Adrenal gland (tissue), 12 donors: Measurements from ENCODE around the gene FAM170B. TPM values are rescaled to one million over a fixed set of nuclear protein-coding genes. Genes with fewer than 3 reads are reported as not detected.
A peak's percentile ranks its signal among the peaks of the same experiment; 100 is the strongest.

Experiments
- DNase-seq, 7 donors: peaks; one replicate each; pipeline ENCODE4 v3.0.0-alpha.2; 2019 to 2020
- H3K27ac ChIP-seq, 5 donors: fragments of 200-600 bp; sonication (generic) in 4 of 5; 1 replicate in 3 of 5; 2 replicates in 2 of 5; pipeline versions ENCODE4 v1.5.1 to v1.8.0; 2016 to 2020; ENCODE audit warnings: mild to moderate bottlenecking in 1 of 5
- H3K27me3 ChIP-seq: fragments of 200-600 bp; 2 replicates; pipeline ENCODE4 v1.8.0; 2021
- H3K36me3 ChIP-seq, 2 donors: fragments of 200-600 bp; replicated peaks in 1 of 2; 1 replicate in 1 of 2; 2 replicates in 1 of 2; pipeline versions ENCODE4 v1.5.1 to v1.8.0; 2018 to 2022
- H3K4me1 ChIP-seq, 2 donors: fragments of 200-600 bp; replicated peaks in 1 of 2; 1 replicate in 1 of 2; 2 replicates in 1 of 2; pipeline versions ENCODE4 v1.5.1 to v1.8.0; 2018 to 2021
- H3K4me3 ChIP-seq, 4 donors: fragments of 200-600 bp; sonication (generic) in 3 of 4; one replicate each; pipeline ENCODE4 v1.5.1; 2016 to 2018
- H3K9me3 ChIP-seq, 3 donors: fragments of 200-600 bp; sonication (generic) in 1 of 3; replicated peaks in 1 of 3; 1 replicate in 2 of 3; 2 replicates in 1 of 3; pipeline versions ENCODE4 v1.5.1 to v1.8.0; 2016 to 2021
- POLR2A ChIP-seq, 2 donors: fragments of 450-650 bp; IDR thresholded peaks; one replicate each; pipeline ENCODE4 v1.6.1; 2017; ENCODE audit warnings: antibody characterized with exemption in 2 of 2, mild to moderate bottlenecking in 2 of 2, moderate library complexity in 1 of 2
- WGBS, 4 donors: extraction: QIAGEN DNeasy Blood & Tissue Kit in 2 of 4; methylation state at CpG; one replicate each; pipeline versions ENCODE4 v1.1.5 to v1.1.7; 2013 to 2017; 5-methylcytosine and 5-hydroxymethylcytosine counted together
- intact Hi-C, 2 donors: fragments of 100-400 bp; cut with DNase I; formaldehyde crosslinking; loops; one replicate each; pipeline versions ENCODE4 v1.14.1 to v1.15.0; 2022 to 2023
- polyA plus RNA-seq, 3 donors: library from polyadenylated mRNA; stranded (reverse); fragments of 200-250 nt in 2 of 3; fragments of 350-450 nt in 1 of 3; fragmentation: Illumina TruSeq in 1 of 3; extraction: RNeasy Lipid Tissue Mini Kit (QIAGEN cat#74804) in 1 of 3; gene quantifications; one replicate each; pipeline ENCODE4 v1.2.3, GENCODE V29; 2013 to 2014
- total RNA-seq, 9 donors: library from RNA; depleted of rRNA in 4 of 9; stranded (reverse); fragments of >200 nt in 4 of 9; fragments of 120-200 nt in 1 of 9; fragmentation: NEBNext Ultra II Directional in 1 of 9; extraction: Animal tissue kit (Norgen Biotek cat#: 25700) in 1 of 9; gene quantifications; one replicate each; pipeline versions ENCODE4 v1.1.0 to v1.2.4, GENCODE V29; 2013 to 2023
- TF ChIP-seq, protein P1 (sequence below), 6 experiments: fragments of 450-650 bp in 4 of 6; fragments of 200-600 bp in 2 of 6; sonication (generic) in 1 of 6; IDR thresholded peaks; 1 replicate in 5 of 6; 2 replicates in 1 of 6; pipeline versions ENCODE4 v1.5.1 to v1.8.0; 2016 to 2021; ENCODE audit warnings: antibody characterized with exemption in 6 of 6, mild to moderate bottlenecking in 2 of 6, moderate library complexity in 1 of 6
- donor health status: healthy with polysubstance abuse.
- donor health status: Bipolar disorder and iron deficiency.
- donor health status: DM: yes; HTN: yes; CAD: no.
- donor health status: DM: no; HTN: no; CAD: no.
- donor health status: DM: no; HTN: no; CAD: no.
- donor health status: DM: yes; HTN: yes; CAD: no.

FAM170B gene
- total and polyA plus RNA-seq, 12 donors = not detected

DNA sequence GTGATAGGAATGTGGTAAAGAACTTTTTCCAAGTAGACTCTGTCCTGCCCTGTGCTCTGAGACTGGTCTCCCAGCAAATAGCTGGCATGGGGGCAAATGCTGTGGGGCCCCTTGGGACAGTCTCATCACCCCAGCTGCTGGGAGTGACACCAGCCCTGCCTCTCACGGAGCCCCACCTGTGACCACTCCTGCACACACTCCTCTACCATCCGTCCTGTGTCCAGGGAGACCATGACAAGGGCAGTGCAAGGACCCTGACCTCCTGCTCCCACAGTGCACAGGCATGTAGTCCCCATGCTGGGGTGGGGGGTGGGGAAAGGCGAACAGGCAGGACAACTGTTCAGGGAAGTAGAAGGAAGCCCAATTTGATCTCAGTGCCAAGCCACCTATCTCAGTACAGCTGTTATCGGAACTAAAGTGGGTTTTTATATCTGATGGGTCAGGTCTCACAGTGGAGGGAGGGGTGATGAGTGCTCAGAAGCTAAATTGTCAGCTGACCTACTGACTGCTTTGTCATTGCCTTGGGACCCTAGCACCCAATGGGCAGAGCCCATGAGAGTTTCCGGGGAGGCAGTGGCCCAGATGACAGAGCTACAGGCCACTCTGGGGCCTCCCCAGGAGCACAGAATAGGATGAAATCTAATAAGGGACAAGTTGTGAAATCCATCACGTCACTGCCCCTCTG lies 43.0 kb downstream of the FAM170B start:
- no peak for DNase-seq
- Histone ChIP-seq H3K4me3 (no peak overlapping the region), H3K27me3 (no peaks in the 10 kb centered on the region), H3K27ac (peak overlapping the region in 2 of 5 donors; percentile 42 to 67), H3K4me1 (peaks cover 14 to 31% of the 10 kb centered on the region in 2 donors), H3K9me3 (no peaks in the 10 kb centered on the region), H3K36me3 (peaks cover 0 to 2% of the 10 kb centered on the region in 2 donors)
- TF ChIP-seq POLR2A (IDR thresholded peaks at IDR 0.05) = no peak
- TF ChIP-seq, protein P1, sequence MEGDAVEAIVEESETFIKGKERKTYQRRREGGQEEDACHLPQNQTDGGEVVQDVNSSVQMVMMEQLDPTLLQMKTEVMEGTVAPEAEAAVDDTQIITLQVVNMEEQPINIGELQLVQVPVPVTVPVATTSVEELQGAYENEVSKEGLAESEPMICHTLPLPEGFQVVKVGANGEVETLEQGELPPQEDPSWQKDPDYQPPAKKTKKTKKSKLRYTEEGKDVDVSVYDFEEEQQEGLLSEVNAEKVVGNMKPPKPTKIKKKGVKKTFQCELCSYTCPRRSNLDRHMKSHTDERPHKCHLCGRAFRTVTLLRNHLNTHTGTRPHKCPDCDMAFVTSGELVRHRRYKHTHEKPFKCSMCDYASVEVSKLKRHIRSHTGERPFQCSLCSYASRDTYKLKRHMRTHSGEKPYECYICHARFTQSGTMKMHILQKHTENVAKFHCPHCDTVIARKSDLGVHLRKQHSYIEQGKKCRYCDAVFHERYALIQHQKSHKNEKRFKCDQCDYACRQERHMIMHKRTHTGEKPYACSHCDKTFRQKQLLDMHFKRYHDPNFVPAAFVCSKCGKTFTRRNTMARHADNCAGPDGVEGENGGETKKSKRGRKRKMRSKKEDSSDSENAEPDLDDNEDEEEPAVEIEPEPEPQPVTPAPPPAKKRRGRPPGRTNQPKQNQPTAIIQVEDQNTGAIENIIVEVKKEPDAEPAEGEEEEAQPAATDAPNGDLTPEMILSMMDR (IDR thresholded peaks at IDR 0.05) = no peak
- intact Hi-C loops = no loop called here
- WGBS, 4 donors = 80 to 94% (median 86%) methylated on average over 4 to 6 of the region's 6 CpGs

DNA sequence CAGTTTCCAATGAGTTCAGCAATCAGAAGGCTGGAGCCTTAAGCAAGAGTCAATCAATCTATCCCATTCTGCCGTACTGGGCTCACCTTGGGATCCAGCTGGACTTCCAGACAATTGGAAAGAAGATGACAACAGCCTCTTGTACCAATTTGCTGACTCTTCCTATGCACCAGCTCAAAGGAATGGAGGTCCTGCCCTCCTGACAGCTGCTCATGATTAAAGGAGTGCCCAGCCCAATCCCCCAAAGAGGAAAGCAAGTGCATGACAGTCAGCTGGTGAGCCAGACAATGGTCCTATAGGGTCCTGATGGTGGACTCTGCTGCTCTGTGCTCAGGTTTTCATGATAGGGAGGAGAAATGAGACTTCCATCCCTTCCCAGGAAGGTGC lies 43.6 kb downstream of the FAM170B start:
- intact Hi-C loops = no loop called here
- no peaks in the 10 kb centered on the region for H3K9me3 ChIP-seq
- H3K27me3 ChIP-seq = no peaks in the 10 kb centered on the region
- peak overlapping the region in 3 of 5 donors; percentile 15 to 67 (median 42) for H3K27ac ChIP-seq
- no peak for TF ChIP-seq POLR2A (IDR thresholded peaks at IDR 0.05)
- TF ChIP-seq, protein P1 (IDR thresholded peaks at IDR 0.05) = no peak
- 22 to 48% (median 29%) methylated on average over 1 of the region's 1 CpG for WGBS, 4 donors
- peaks cover 0 to 2% of the 10 kb centered on the region in 2 donors for H3K36me3 ChIP-seq
- H3K4me3 ChIP-seq = no peak overlapping the region
- DNase-seq = no peak
- H3K4me1 ChIP-seq = peaks cover 14 to 24% of the 10 kb centered on the region in 2 donors

DNA sequence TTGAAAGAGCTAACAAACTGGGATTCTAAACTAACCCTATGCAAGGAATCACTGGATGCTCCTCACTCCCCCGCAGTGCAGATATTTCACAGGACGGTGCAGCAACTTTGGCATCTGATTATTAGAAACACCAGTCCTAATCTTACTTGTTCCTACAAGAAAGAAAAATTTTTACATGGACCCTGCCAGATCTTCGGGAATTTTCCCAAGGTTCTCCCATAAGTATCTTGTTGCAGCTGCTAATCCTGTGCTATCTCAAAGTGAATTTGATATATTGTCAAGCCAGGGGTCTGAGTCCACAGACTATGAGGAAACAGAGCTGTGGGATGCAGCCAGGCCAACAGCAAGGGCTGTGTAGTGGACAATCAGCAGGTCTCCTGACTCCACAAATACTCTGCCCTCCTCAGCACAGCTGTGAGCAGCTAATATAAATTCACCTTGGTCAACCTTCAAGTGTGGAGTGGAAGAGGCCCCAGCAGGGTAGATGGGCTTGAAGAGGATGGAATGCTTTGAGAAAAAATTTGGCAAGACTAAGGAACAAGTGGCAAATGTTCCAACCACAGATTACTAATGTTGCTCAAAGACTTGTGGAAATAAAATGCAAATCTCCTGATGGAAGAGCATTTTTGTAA lies 44.1 kb downstream of the FAM170B start:
- intact Hi-C loops = no loop called here
- H3K9me3 ChIP-seq = no peaks in the 10 kb centered on the region
- H3K36me3 ChIP-seq = peaks cover 0 to 2% of the 10 kb centered on the region in 2 donors
- H3K4me1 ChIP-seq = peaks cover 14 to 19% of the 10 kb centered on the region in 2 donors
- H3K4me3 ChIP-seq = no peak overlapping the region
- WGBS, 4 donors = 42 to 59% (median 50%) methylated on average over 3 of the region's 3 CpGs
- TF ChIP-seq, protein P1 (IDR thresholded peaks at IDR 0.05) = no peak
- TF ChIP-seq POLR2A (IDR thresholded peaks at IDR 0.05) = no peak
- peak overlapping the region in 4 of 5 donors; percentile 15 to 67 (median 36) for H3K27ac ChIP-seq
- DNase-seq = peak in 2 of 7 donors; percentile 33 to 57
- no peaks in the 10 kb centered on the region for H3K27me3 ChIP-seq

DNA sequence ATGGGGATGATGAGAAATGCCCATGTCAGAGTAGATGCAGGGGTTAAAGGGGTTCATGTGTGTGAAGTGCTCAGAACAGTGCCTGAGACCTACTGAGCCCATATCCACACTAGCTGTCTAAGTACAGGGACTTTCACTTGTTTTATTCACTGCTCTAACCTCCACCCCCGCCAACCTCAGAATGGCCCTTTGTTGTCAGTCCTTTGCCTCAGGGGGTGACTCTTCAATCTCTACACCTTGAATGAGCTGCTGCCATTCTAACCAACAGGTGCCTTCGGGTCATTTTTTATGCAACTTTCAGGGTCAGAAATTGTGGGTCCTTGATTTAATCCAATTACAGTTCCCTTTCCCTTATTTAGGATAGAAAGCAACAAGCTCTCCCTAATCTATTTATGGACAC lies 44.7 kb downstream of the FAM170B start:
- H3K27me3 ChIP-seq = no peaks in the 10 kb centered on the region
- WGBS, 4 donors = 78 to 87% (median 82%) methylated on average over 2 of the region's 2 CpGs
- no peak for DNase-seq
- no peaks in the 10 kb centered on the region for H3K9me3 ChIP-seq
- TF ChIP-seq, protein P1 (IDR thresholded peaks at IDR 0.05) = no peak
- no peak for TF ChIP-seq POLR2A (IDR thresholded peaks at IDR 0.05)
- intact Hi-C loops = no loop called here
- H3K4me1 ChIP-seq = peaks cover 10 to 19% of the 10 kb centered on the region in 2 donors
- H3K27ac ChIP-seq = peak overlapping the region in 3 of 5 donors; percentile 22 to 67 (median 31)
- H3K36me3 ChIP-seq = peaks cover 0 to 2% of the 10 kb centered on the region in 2 donors
- H3K4me3 ChIP-seq = no peak overlapping the region
